H9 (cell line): ENCODE measurements around the gene MAP1LC3B. TPM values are rescaled to one million over a fixed set of nuclear protein-coding genes. Genes with fewer than 3 reads are reported as not detected.
A peak's percentile ranks its signal among the peaks of the same experiment; 100 is the strongest.

Experiments
- DNase-seq: peaks from one replicate; pipeline ENCODE4 v3.0.0-alpha.2; 2017
- H2AFZ ChIP-seq: one replicate; pipeline ENCODE4 v1.6.1; 2013; ENCODE audit warnings: mild to moderate bottlenecking, low read length, control low read depth, moderate library complexity
- H2AK5ac ChIP-seq: 2 replicates; pipeline ENCODE4 v1.6.1; 2013; ENCODE audit warnings: low read length, control low read depth, mixed read lengths; ENCODE audit not compliant: insufficient read length
- H2BK120ac ChIP-seq: one replicate; pipeline ENCODE4 v1.6.1; 2013; ENCODE audit warnings: low read depth, mild to moderate bottlenecking, low read length, control low read depth, inconsistent platforms; ENCODE audit not compliant: poor library complexity, severe bottlenecking
- H2BK12ac ChIP-seq: 2 replicates; pipeline ENCODE4 v1.6.1; 2013; ENCODE audit warnings: low read length, control low read depth, mixed read lengths, low read depth; ENCODE audit not compliant: insufficient read length
- H2BK15ac ChIP-seq: 2 replicates; pipeline ENCODE4 v1.6.1; 2013; ENCODE audit warnings: low read depth, low read length, control low read depth
- H2BK20ac ChIP-seq: one replicate; pipeline ENCODE4 v1.6.1; 2013; ENCODE audit warnings: low read depth, mild to moderate bottlenecking, low read length, control low read depth, inconsistent platforms; ENCODE audit not compliant: poor library complexity, severe bottlenecking
- H2BK5ac ChIP-seq: 2 replicates; pipeline ENCODE4 v1.6.1; 2013; ENCODE audit warnings: low read length, control low read depth, mixed read lengths; ENCODE audit not compliant: insufficient read length
- H3K14ac ChIP-seq: 2 replicates; pipeline ENCODE4 v1.6.1; 2013; ENCODE audit warnings: low read length, control low read depth; ENCODE audit not compliant: insufficient read depth
- H3K18ac ChIP-seq: 2 replicates; pipeline ENCODE4 v1.6.1; 2013; ENCODE audit warnings: low read depth, mild to moderate bottlenecking, mixed read lengths, low read length, control low read depth; ENCODE audit not compliant: insufficient read length
- H3K23ac ChIP-seq: 2 replicates; pipeline ENCODE4 v1.6.1; 2013; ENCODE audit warnings: low read length, control low read depth, mixed read lengths, low read depth; ENCODE audit not compliant: insufficient read length
- H3K23me2 ChIP-seq: 2 replicates; pipeline ENCODE4 v1.6.1; 2013; ENCODE audit warnings: low read depth, mild to moderate bottlenecking, mixed read lengths, low read length, control low read depth; ENCODE audit not compliant: insufficient read length, poor library complexity, severe bottlenecking
- H3K27ac ChIP-seq: 2 replicates; pipeline ENCODE4 v1.5.1; 2013; ENCODE audit warnings: low read length, control low read depth, mixed read lengths, low read depth; ENCODE audit not compliant: insufficient read length
- H3K27me3 ChIP-seq: 2 replicates; pipeline ENCODE4 v1.6.1; 2013; ENCODE audit warnings: low read length, control low read depth, inconsistent platforms; ENCODE audit not compliant: insufficient read depth
- H3K4ac ChIP-seq: 2 replicates; pipeline ENCODE4 v1.6.1; 2013; ENCODE audit warnings: low read depth, mild to moderate bottlenecking, control low read depth, inconsistent platforms, low read length, moderate library complexity
- H3K4me1 ChIP-seq: 2 replicates; pipeline ENCODE4 v1.6.1; 2013; ENCODE audit warnings: low read length, control low read depth, inconsistent platforms; ENCODE audit not compliant: insufficient read depth
- H3K4me2 ChIP-seq: 2 replicates; pipeline ENCODE4 v1.6.1; 2013; ENCODE audit warnings: low read length, control low read depth, mixed read lengths; ENCODE audit not compliant: insufficient read length, insufficient read depth
- H3K56ac ChIP-seq: 2 replicates; pipeline ENCODE4 v1.6.1; 2013; ENCODE audit warnings: low read depth, mild to moderate bottlenecking, mixed read lengths, low read length, control low read depth; ENCODE audit not compliant: insufficient read length
- H3K79me1 ChIP-seq: 2 replicates; pipeline ENCODE4 v1.6.1; 2013; ENCODE audit warnings: low read depth, mild to moderate bottlenecking, moderate library complexity, low read length, control low read depth, inconsistent platforms; ENCODE audit not compliant: insufficient read depth, poor library complexity, severe bottlenecking
- H3K79me2 ChIP-seq: 2 replicates; pipeline ENCODE4 v1.6.1; 2013; ENCODE audit warnings: low read length, control low read depth, inconsistent platforms; ENCODE audit not compliant: insufficient read depth
- H3K9ac ChIP-seq: 2 replicates; pipeline ENCODE4 v1.6.1; 2013; ENCODE audit warnings: low read length, control low read depth, mixed read lengths; ENCODE audit not compliant: insufficient read length; ENCODE audit errors: extremely low read depth
- H3K9me3 ChIP-seq: one replicate; pipeline ENCODE4 v1.6.1; 2013; ENCODE audit warnings: low read depth, low read length, inconsistent platforms; ENCODE audit not compliant: control insufficient read depth
- H3T11ph ChIP-seq: one replicate; pipeline ENCODE4 v1.6.1; 2013; ENCODE audit warnings: mild to moderate bottlenecking, low read length, control low read depth, inconsistent platforms
- H4K20me1 ChIP-seq: one replicate; pipeline ENCODE4 v1.6.1; 2013; ENCODE audit not compliant: control insufficient read depth, insufficient read length, insufficient read depth
- H4K5ac ChIP-seq: 2 replicates; pipeline ENCODE4 v1.6.1; 2013; ENCODE audit warnings: low read depth, mild to moderate bottlenecking, mixed read lengths, low read length, control low read depth; ENCODE audit not compliant: insufficient read length
- H4K8ac ChIP-seq: replicated peaks from 2 replicates; pipeline ENCODE4 v1.6.1; 2013; ENCODE audit warnings: low read length, control low read depth, mixed read lengths, low read depth; ENCODE audit not compliant: insufficient read length
- H4K91ac ChIP-seq: 2 replicates; pipeline ENCODE4 v1.6.1; 2013; ENCODE audit warnings: low read depth, mild to moderate bottlenecking, moderate library complexity, mixed read lengths, low read length, control low read depth; ENCODE audit not compliant: insufficient read length
- H3K27ac Mint-ChIP-seq, 3 experiments: 2 replicates in 2 of 3; 3 replicates in 1 of 3; pipeline ENCODE4 v1.8.0; 2020 to 2021; ENCODE audit warnings: mixed read lengths in 3 of 3, mild to moderate bottlenecking in 1 of 3, moderate library complexity in 1 of 3
- H3K27me3 Mint-ChIP-seq: 2 replicates; pipeline ENCODE4 v1.8.0; 2021; ENCODE audit warnings: low read depth, mild to moderate bottlenecking, moderate library complexity, mixed read lengths
- H3K36me3 Mint-ChIP-seq, 3 experiments: 2 replicates in 2 of 3; 3 replicates in 1 of 3; pipeline ENCODE4 v1.8.0; 2020 to 2021; ENCODE audit warnings: low read depth in 3 of 3, mixed read lengths in 3 of 3; ENCODE audit not compliant: insufficient read depth in 1 of 3
- H3K4me1 Mint-ChIP-seq, 2 experiments: 2 replicates each; pipeline ENCODE4 v1.8.0; 2020; ENCODE audit warnings: mixed read lengths in 2 of 2
- H3K4me3 Mint-ChIP-seq, 2 experiments: 2 replicates in 1 of 2; 3 replicates in 1 of 2; pipeline ENCODE4 v1.8.0; 2020 to 2021; ENCODE audit warnings: mild to moderate bottlenecking in 2 of 2, mixed read lengths in 2 of 2, moderate library complexity in 1 of 2
- H3K9me3 Mint-ChIP-seq, 2 experiments: 2 replicates in 1 of 2; 3 replicates in 1 of 2; pipeline ENCODE4 v1.8.0; 2020; ENCODE audit warnings: mild to moderate bottlenecking in 2 of 2, mixed read lengths in 2 of 2, moderate library complexity in 1 of 2
- CTCF ChIP-seq: fragments of 200-600 bp; sonication (generic); conservative IDR thresholded peaks from 3 replicates; pipeline ENCODE4 v1.8.0; 2021; ENCODE audit warnings: antibody characterized with exemption, mild to moderate bottlenecking
- WGBS: extraction: QIAGEN DNeasy Blood & Tissue Kit; methylation state at CpG from one replicate; pipeline ENCODE4 v1.1.7; 2013; ENCODE audit warnings: missing lambda C conversion rate, low lambda C conversion rate, mixed read lengths; ENCODE audit not compliant: insufficient read length; ENCODE audit errors: extremely low coverage; 5-methylcytosine and 5-hydroxymethylcytosine counted together
- total RNA-seq: library from RNA; stranded (reverse); gene quantifications from 2 replicates; pipeline ENCODE4 v1.2.1, GENCODE V29; 2021

Gene MAP1LC3B
- total RNA-seq, 1 experiment from 2014 or later: 47.1 TPM

GRCh38 chr16:87387942-87388817, 4.0 kb upstream of the MAP1LC3B start:
- no peak overlapping the region for H2AK5ac ChIP-seq
- H4K91ac ChIP-seq: no peak overlapping the region
- peak overlapping the region; percentile 75 for H3K4me2 ChIP-seq
- no peaks in the 10 kb centered on the region for H4K20me1 ChIP-seq
- no peak overlapping the region for H3T11ph ChIP-seq
- H3K27ac ChIP-seq: peak overlapping the region; percentile 96
- H4K5ac ChIP-seq: peak overlapping the region; percentile 91
- no peak overlapping the region for H3K23ac ChIP-seq
- Mint-ChIP-seq H3K4me1 (peaks cover 17 to 26% of the 10 kb centered on the region in 2 experiments), H3K27ac (peak overlapping the region; percentile 91 to 98 (median 94)), H3K36me3 (no peaks in the 10 kb centered on the region; a peak in 1 of 7 replicates), H3K4me3 (peak overlapping the region; percentile 42 to 71), H3K9me3 (no peaks in the 10 kb centered on the region; a peak in 2 of 5 replicates), H3K27me3 (peaks cover 5% of the 10 kb centered on the region)
- H2BK12ac ChIP-seq: no peak overlapping the region
- H2AFZ ChIP-seq: peak overlapping the region; percentile 98
- H3K56ac ChIP-seq: no peak overlapping the region
- no peak overlapping the region; the same call in 1 of the 2 replicates for H3K4ac ChIP-seq
- peak overlapping the region; percentile 84 for H3K18ac ChIP-seq
- H3K9me3 ChIP-seq: no peaks in the 10 kb centered on the region
- no peaks in the 10 kb centered on the region for H3K79me1 ChIP-seq
- WGBS: no CpG with 5 or more reads among the region's 18 CpGs
- H3K27me3 ChIP-seq: no peaks in the 10 kb centered on the region
- no peaks in the 10 kb centered on the region for H3K79me2 ChIP-seq
- peak overlapping the region; percentile 2 for H4K8ac ChIP-seq
- peak; percentile 97 for DNase-seq
- H2BK120ac ChIP-seq: no peak overlapping the region
- TF ChIP-seq CTCF: no peak
- H2BK20ac ChIP-seq: no peak overlapping the region
- H2BK5ac ChIP-seq: peak overlapping the region; percentile 57
- peak overlapping the region; percentile 57 for H3K9ac ChIP-seq
- H3K4me1 ChIP-seq: peaks cover 4% of the 10 kb centered on the region; the same call in 1 of the 2 replicates
- H2BK15ac ChIP-seq: 0 out of 2 replicates have a peak overlapping the region, but pooled peaks have one; percentile 87
- H3K14ac ChIP-seq: peak overlapping the region; percentile 67
- H3K23me2 ChIP-seq: peaks cover 2% of the 10 kb centered on the region
